HCT116 (cell line): Measurements from ENCODE around the gene NLRP4. TPM values are rescaled to one million over a fixed set of nuclear protein-coding genes. Genes with fewer than 3 reads are reported as not detected.

Experiments used
- ATAC-seq: fragments of 200-7000 bp; cut with Tn5 transposase; 2 replicates; pipeline ENCODE4 v1.9.1; 2020; ENCODE audit warnings: mild to moderate bottlenecking, moderate library complexity
- BruUV-seq: library from RNA; stranded (reverse); fragments of 400-500 nt; replicated peaks from 2 replicates; lab custom pipeline; 2021; lab: Mats Ljungman, UMichigan
- CTCF ChIA-PET: fragments of 300-600 bp; sonication (Branson Sonifier 250); formaldehyde crosslinking; loops from one replicate; lab custom pipeline; 2021; ENCODE audit warnings: antibody characterized with exemption; lab: Charles Lee
- POLR2A ChIA-PET: fragments of 300-600, 350-600 bp; sonication (Branson Sonifier 250); formaldehyde crosslinking; loops from one replicate; lab custom pipeline; 2021; ENCODE audit warnings: antibody characterized with exemption; lab: Charles Lee
- RAD21 ChIA-PET, 2 experiments: fragments of 300-600 bp; sonication (Branson Sonifier 250); formaldehyde crosslinking; loops; one replicate each; lab custom pipeline; 2023; ENCODE audit warnings: low total read pairs in 2 of 2; ENCODE audit not compliant: uncharacterized antibody in 2 of 2, unreplicated experiment in 2 of 2, low non-redundant PET in 1 of 2; lab: Charles Lee
- DNase-seq: peaks from one replicate; pipeline ENCODE4 v3.0.0-alpha.2; 2010; ENCODE audit warnings: low read depth, low spot score
- H2AFZ ChIP-seq: fragments of 200-600 bp; shearing (Covaris generic), sonication (generic); 2 replicates; pipeline ENCODE4 v1.6.1; 2017; ENCODE audit warnings: low read depth, mixed run types, mixed read lengths, antibody characterized with exemption, low read length; ENCODE audit not compliant: poor library complexity, severe bottlenecking
- H3K27ac ChIP-seq: 2 replicates; pipeline ENCODE4 v1.5.1; 2012; ENCODE audit warnings: low read depth, low read length
- H3K27me3 ChIP-seq: fragments of 200-600 bp; sonication (generic); 2 replicates; pipeline ENCODE4 v1.6.1; 2016; ENCODE audit warnings: mixed run types, low read length, mixed read lengths; ENCODE audit not compliant: insufficient read depth
- H3K36me3 ChIP-seq, 2 experiments: fragments of 200-500 bp in 1 of 2; fragments of 200-600 bp in 1 of 2; sonication (Bioruptor generic) in 1 of 2; sonication (generic) in 1 of 2; 2 replicates each; pipeline versions ENCODE4 v1.5.1 to v1.6.1; 2014 to 2016; ENCODE audit warnings: low read length in 2 of 2, inconsistent platforms in 1 of 2, mixed read lengths in 1 of 2, mixed run types in 1 of 2; ENCODE audit not compliant: insufficient read depth in 2 of 2, control insufficient read depth in 1 of 2
- H3K4me1 ChIP-seq, 2 experiments: fragments of 200-600 bp in 1 of 2; sonication (generic) in 1 of 2; 2 replicates each; pipeline versions ENCODE4 v1.5.1 to v1.6.1; 2012 to 2017; ENCODE audit warnings: low read length in 2 of 2, inconsistent platforms in 1 of 2, mild to moderate bottlenecking in 1 of 2, mixed read lengths in 1 of 2, mixed run types in 1 of 2, moderate library complexity in 1 of 2; ENCODE audit not compliant: insufficient read depth in 2 of 2, control insufficient read depth in 1 of 2
- H3K4me2 ChIP-seq: fragments of 200-600 bp; sonication (generic); 2 replicates; pipeline ENCODE4 v1.6.1; 2017; ENCODE audit warnings: mixed run types, low read length, mixed read lengths
- H3K4me3 ChIP-seq, 2 experiments: fragments of 200-600 bp in 1 of 2; sonication (generic) in 1 of 2; replicated peaks in 1 of 2; 2 replicates each; pipeline ENCODE4 v1.5.1; 2011 to 2016; ENCODE audit warnings: low read length in 2 of 2, control low read depth in 1 of 2, low read depth in 1 of 2, mild to moderate bottlenecking in 1 of 2, mixed read lengths in 1 of 2, mixed run types in 1 of 2
- H3K79me2 ChIP-seq: fragments of 200-600 bp; sonication (generic); 2 replicates; pipeline ENCODE4 v1.6.1; 2017; ENCODE audit warnings: mild to moderate bottlenecking, mixed run types, low read length, moderate library complexity, mixed read lengths; ENCODE audit not compliant: insufficient read depth
- H3K9ac ChIP-seq: fragments of 200-600 bp; sonication (generic); 2 replicates; pipeline ENCODE4 v1.6.1; 2016; ENCODE audit warnings: low read length, mixed read lengths
- H3K9me2 ChIP-seq: fragments of 200-600 bp; sonication (generic), shearing (Covaris generic); 2 replicates; pipeline ENCODE4 v1.6.1; 2017; ENCODE audit warnings: mixed run types, mild to moderate bottlenecking, moderate library complexity; ENCODE audit not compliant: insufficient read depth
- H3K9me3 ChIP-seq, 2 experiments: fragments of 200-500 bp in 1 of 2; fragments of 200-600 bp in 1 of 2; sonication (Bioruptor generic) in 1 of 2; sonication (generic) in 1 of 2; 2 replicates each; pipeline ENCODE4 v1.6.1; 2014 to 2017; ENCODE audit warnings: low read length in 2 of 2, mixed read lengths in 2 of 2, inconsistent platforms in 1 of 2, low read depth in 1 of 2, mild to moderate bottlenecking in 1 of 2, mixed run types in 1 of 2, moderate library complexity in 1 of 2; ENCODE audit not compliant: control insufficient read depth in 1 of 2, insufficient read depth in 1 of 2
- H4K20me1 ChIP-seq: fragments of 200-600 bp; sonication (generic), shearing (Covaris generic); 2 replicates; pipeline ENCODE4 v1.6.1; 2017; ENCODE audit warnings: mixed run types, mild to moderate bottlenecking, moderate library complexity; ENCODE audit not compliant: insufficient read depth
- CEBPB ChIP-seq: IDR thresholded peaks from 2 replicates; pipeline ENCODE4 v1.6.1; 2012; ENCODE audit warnings: low read depth
- CTCF ChIP-seq, 3 experiments: fragments of 200-600 bp in 1 of 3; sonication (generic) in 1 of 3; IDR thresholded peaks in 2 of 3; conservative IDR thresholded peaks in 1 of 3; 2 replicates each; pipeline ENCODE4 v1.5.1; 2012 to 2017; ENCODE audit warnings: low read depth in 2 of 3, low read length in 2 of 3, antibody characterized with exemption in 1 of 3, borderline replicate concordance in 1 of 3, control low read depth in 1 of 3, mild to moderate bottlenecking in 1 of 3, mixed read lengths in 1 of 3, mixed run types in 1 of 3, moderate library complexity in 1 of 3; ENCODE audit not compliant: insufficient read depth in 1 of 3
- ELF1 ChIP-seq: IDR thresholded peaks from 2 replicates; pipeline ENCODE4 v1.6.1; 2012; ENCODE audit warnings: low read depth, borderline replicate concordance
- EZH2 ChIP-seq: fragments of 200-600 bp; sonication (generic); IDR thresholded peaks from 2 replicates; pipeline ENCODE4 v1.6.1; 2017; ENCODE audit warnings: antibody characterized with exemption, mixed run types
- EZH2phosphoT487 ChIP-seq: fragments of 200-600 bp; IDR thresholded peaks from 2 replicates; pipeline ENCODE4 v1.6.1; 2018; ENCODE audit warnings: antibody characterized with exemption, borderline replicate concordance
- FOSL1 ChIP-seq: IDR thresholded peaks from 2 replicates; pipeline ENCODE4 v1.6.1; 2012; ENCODE audit warnings: low read depth
- JUND ChIP-seq: IDR thresholded peaks from 2 replicates; pipeline ENCODE4 v1.6.1; 2012
- POLR2A ChIP-seq: IDR thresholded peaks from 2 replicates; pipeline ENCODE4 v1.7.0; 2011; ENCODE audit warnings: borderline replicate concordance; ENCODE audit not compliant: insufficient read depth, insufficient read length; ENCODE audit errors: extremely low read depth
- SIN3A ChIP-seq: IDR thresholded peaks from 2 replicates; pipeline ENCODE4 v1.6.1; 2012; ENCODE audit warnings: low read depth
- SP1 ChIP-seq: IDR thresholded peaks from 2 replicates; pipeline ENCODE4 v1.6.1; 2012; ENCODE audit warnings: low read depth
- TCF7L2 ChIP-seq: IDR thresholded peaks from 2 replicates; pipeline ENCODE4 v1.7.0; 2011; ENCODE audit warnings: borderline replicate concordance, inconsistent platforms; ENCODE audit not compliant: insufficient read depth, insufficient read length; ENCODE audit errors: extremely low read depth
- ZFX ChIP-seq: fragments of 450-650 bp; IDR thresholded peaks from 2 replicates; pipeline ENCODE4 v1.6.1; 2017
- intact Hi-C: fragments of 100-400 bp; cut with micrococcal nuclease; formaldehyde crosslinking; loops from 2 replicates; pipeline ENCODE4 v1.10.0; 2022
- total RNA-seq: library from RNA; stranded (reverse); gene quantifications from one replicate; pipeline ENCODE4 v1.2.1, GENCODE V29; 2021; ENCODE audit not compliant: unreplicated experiment
- TF ChIP-seq, protein P1 (sequence below): IDR thresholded peaks from 2 replicates; pipeline ENCODE4 v1.6.1; 2011; ENCODE audit warnings: mild to moderate bottlenecking, low read length, moderate library complexity; ENCODE audit not compliant: insufficient replicate concordance; ENCODE audit errors: extremely low read depth
- TF ChIP-seq, protein P2 (sequence below): IDR thresholded peaks from 2 replicates; pipeline ENCODE4 v1.6.1; 2012

Gene NLRP4
- total RNA-seq, 1 experiment from 2014 or later, result 0.52 TPM

GRCh38 chr19:55866521-55866920 lies 30.2 kb downstream of the NLRP4 start:
- no peak overlapping the region for H3K4me2 ChIP-seq
- ATAC-seq (no peak), DNase-seq (no peak)
- CTCF ChIA-PET, result no interaction called here
- RAD21 ChIA-PET, result no interaction called here
- no TSS peak for BruUV-seq
- no peak overlapping the region for H3K9ac ChIP-seq
- H3K36me3 ChIP-seq, result no peaks in the 10 kb centered on the region
- intact Hi-C loops, result no loop called here
- no peaks in the 10 kb centered on the region for H4K20me1 ChIP-seq
- POLR2A ChIA-PET, result no interaction called here
- H3K9me3 ChIP-seq, result no peaks in the 10 kb centered on the region
- H3K4me3 ChIP-seq, result no peak overlapping the region
- TF ChIP-seq POLR2A (no peak), SP1 (no peak), EZH2 (no peak), SIN3A (no peak), CEBPB (no peak), ELF1 (no peak), JUND (no peak)
- TF ChIP-seq, protein P1, sequence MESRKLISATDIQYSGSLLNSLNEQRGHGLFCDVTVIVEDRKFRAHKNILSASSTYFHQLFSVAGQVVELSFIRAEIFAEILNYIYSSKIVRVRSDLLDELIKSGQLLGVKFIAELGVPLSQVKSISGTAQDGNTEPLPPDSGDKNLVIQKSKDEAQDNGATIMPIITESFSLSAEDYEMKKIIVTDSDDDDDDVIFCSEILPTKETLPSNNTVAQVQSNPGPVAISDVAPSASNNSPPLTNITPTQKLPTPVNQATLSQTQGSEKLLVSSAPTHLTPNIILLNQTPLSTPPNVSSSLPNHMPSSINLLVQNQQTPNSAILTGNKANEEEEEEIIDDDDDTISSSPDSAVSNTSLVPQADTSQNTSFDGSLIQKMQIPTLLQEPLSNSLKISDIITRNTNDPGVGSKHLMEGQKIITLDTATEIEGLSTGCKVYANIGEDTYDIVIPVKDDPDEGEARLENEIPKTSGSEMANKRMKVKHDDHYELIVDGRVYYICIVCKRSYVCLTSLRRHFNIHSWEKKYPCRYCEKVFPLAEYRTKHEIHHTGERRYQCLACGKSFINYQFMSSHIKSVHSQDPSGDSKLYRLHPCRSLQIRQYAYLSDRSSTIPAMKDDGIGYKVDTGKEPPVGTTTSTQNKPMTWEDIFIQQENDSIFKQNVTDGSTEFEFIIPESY, result no peak
- no peaks in the 10 kb centered on the region for H3K9me2 ChIP-seq
- H3K27me3 ChIP-seq, result peaks cover 16% of the 10 kb centered on the region; the same call in 1 of the 2 replicates
- no peaks in the 10 kb centered on the region for H3K79me2 ChIP-seq
- no peaks in the 10 kb centered on the region for H3K4me1 ChIP-seq
- no peak overlapping the region for H2AFZ ChIP-seq
- H3K27ac ChIP-seq, result no peak overlapping the region

DNA sequence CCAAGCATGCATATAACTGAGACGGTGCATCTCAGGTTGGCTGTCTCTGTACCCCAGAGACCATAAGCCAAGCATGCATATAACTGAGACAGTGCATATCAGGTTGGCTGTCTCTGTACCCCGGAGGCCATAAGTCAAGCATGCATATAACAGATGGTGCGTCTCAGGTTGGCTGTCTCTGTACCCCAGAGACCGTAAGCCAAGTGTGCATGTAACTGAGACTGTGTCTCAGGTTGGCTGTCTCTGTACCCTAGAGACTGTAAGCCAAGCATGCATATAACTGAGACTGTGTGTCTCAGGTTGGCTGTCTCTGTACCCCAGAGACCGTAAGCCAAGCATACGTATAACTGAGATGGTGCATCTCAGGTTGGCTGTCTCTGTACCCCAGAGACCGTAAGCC lies 30.8 kb downstream of the NLRP4 start:
- intact Hi-C loops, result no loop called here
- no peak overlapping the region for H3K9ac ChIP-seq
- no peak for TF ChIP-seq TCF7L2
- TF ChIP-seq EZH2, result no peak
- TF ChIP-seq ZFX, result no peak
- no peak for TF ChIP-seq EZH2phosphoT487
- TF ChIP-seq, protein P2, sequence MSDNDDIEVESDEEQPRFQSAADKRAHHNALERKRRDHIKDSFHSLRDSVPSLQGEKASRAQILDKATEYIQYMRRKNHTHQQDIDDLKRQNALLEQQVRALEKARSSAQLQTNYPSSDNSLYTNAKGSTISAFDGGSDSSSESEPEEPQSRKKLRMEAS, result no peak
- TF ChIP-seq, protein P1, result no peak
- TF ChIP-seq FOSL1, result no peak
- no peak for TF ChIP-seq CTCF (IDR thresholded peaks at IDR 0.05 in 2 of 3, conservative IDR thresholded peaks at IDR 0.05 in 1 of 3; ENCODE audit: borderline replicate concordance in 1 of 3, insufficient read depth in 1 of 3, low read depth in 2 of 3, low read length in 2 of 3)
- TF ChIP-seq CEBPB, result no peak
- RAD21 ChIA-PET, result no interaction called here
- no peak overlapping the region for H2AFZ ChIP-seq
- H3K36me3 ChIP-seq, result no peaks in the 10 kb centered on the region
- CTCF ChIA-PET, result no interaction called here
- POLR2A ChIA-PET, result no interaction called here
- H3K9me3 ChIP-seq, result no peaks in the 10 kb centered on the region
- no peak for DNase-seq
- no peak for ATAC-seq
- BruUV-seq, result no TSS peak
- no peaks in the 10 kb centered on the region for H4K20me1 ChIP-seq
- H3K27ac ChIP-seq, result no peak overlapping the region
- no peaks in the 10 kb centered on the region for H3K4me1 ChIP-seq
- no peak overlapping the region for H3K4me2 ChIP-seq
- peaks cover 17% of the 10 kb centered on the region; the same call in 1 of the 2 replicates for H3K27me3 ChIP-seq
- no peaks in the 10 kb centered on the region for H3K79me2 ChIP-seq
- no peak overlapping the region for H3K4me3 ChIP-seq
- H3K9me2 ChIP-seq, result no peaks in the 10 kb centered on the region
